ENCODE data around the gene BTBD2.

DNA sequence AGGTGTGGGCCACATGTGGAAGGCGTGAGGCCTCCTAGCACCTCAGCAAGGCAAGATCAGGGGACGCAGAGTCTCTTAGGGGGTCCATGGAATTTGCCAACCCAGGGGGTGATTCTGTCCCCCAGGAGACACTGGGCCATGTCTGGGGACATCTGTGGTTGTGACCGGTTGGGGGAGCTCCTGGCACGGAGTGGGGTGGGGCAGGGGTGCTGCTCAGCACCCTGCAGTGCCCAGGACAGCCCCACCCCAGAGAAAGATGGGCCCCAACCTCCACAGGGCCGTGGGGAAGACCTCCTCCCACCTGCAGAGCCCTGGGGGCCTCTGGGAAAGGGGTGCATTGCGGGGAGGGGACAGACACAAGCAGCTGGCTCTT lies 31.5 kb upstream of the BTBD2 start:
- TF ChIP-seq EZH2 (IDR thresholded peaks at IDR 0.05) (no peak), POLR2AphosphoS5 (IDR thresholded peaks at IDR 0.05; ENCODE audit: borderline replicate concordance, low read depth, low read length) (no peak), FOXP2 (optimal IDR thresholded peaks at IDR 0.05; ENCODE audit: control extremely low read depth, extremely low read length, insufficient read depth) (no peak)

All from SK-N-MC (cell line).